Tibial artery (tissue), 4 donors: ENCODE measurements around the gene AATF.

Experiments used
- DNase-seq, 2 donors: peaks; one replicate each; pipeline ENCODE4 v3.0.0-alpha.2; 2019
- H3K27ac ChIP-seq, 2 donors: fragments of 200-600 bp; sonication (generic) in 1 of 2; 1 replicate in 1 of 2; 2 replicates in 1 of 2; pipeline ENCODE4 v1.5.1; 2018 to 2019; ENCODE audit warnings: mild to moderate bottlenecking in 1 of 2
- H3K27me3 ChIP-seq, 2 donors: fragments of 200-600 bp; sonication (generic) in 1 of 2; one replicate each; pipeline versions ENCODE4 v1.5.1 to v1.6.0; 2016 to 2019
- H3K36me3 ChIP-seq, 3 donors: fragments of 200-600 bp; sonication (generic) in 2 of 3; one replicate each; pipeline ENCODE4 v1.5.1; 2016 to 2019; ENCODE audit warnings: mild to moderate bottlenecking in 2 of 3
- H3K4me1 ChIP-seq, 4 donors: fragments of 200-600 bp; sonication (generic) in 2 of 4; 1 replicate in 3 of 4; 2 replicates in 1 of 4; pipeline ENCODE4 v1.5.1; 2016 to 2019
- H3K4me3 ChIP-seq, 2 donors: fragments of 200-600 bp; sonication (generic) in 1 of 2; 1 replicate in 1 of 2; 2 replicates in 1 of 2; pipeline ENCODE4 v1.5.1; 2018 to 2019; ENCODE audit warnings: mild to moderate bottlenecking in 2 of 2
- H3K9me3 ChIP-seq, 3 donors: fragments of 200-600 bp; sonication (generic) in 1 of 3; one replicate each; pipeline ENCODE4 v1.5.1; 2016 to 2019
- intact Hi-C: fragments of 100-400 bp; cut with DNase I; formaldehyde crosslinking; loops from one replicate; pipeline ENCODE4 v1.15.0; 2023; ENCODE audit warnings: low total_unique reads
- TF ChIP-seq, protein P1 (sequence below), 2 experiments: fragments of 200-600 bp in 1 of 2; fragments of 450-650 bp in 1 of 2; IDR thresholded peaks; one replicate each; pipeline ENCODE4 v1.5.1; 2017 to 2019; ENCODE audit warnings: antibody characterized with exemption in 2 of 2, mild to moderate bottlenecking in 1 of 2, moderate library complexity in 1 of 2

The AATF gene

GRCh38 chr17:37103231-37103630 is 154.5 kb downstream of the AATF start:
- intact Hi-C loops: no loop called here
- Histone ChIP-seq H3K36me3 (peaks cover 5 to 40% (median 6%) of the 10 kb centered on the region in 3 donors), H3K27me3 (no peaks in the 10 kb centered on the region), H3K4me3 (no peak overlapping the region), H3K4me1 (peaks cover 0 to 8% (median 0%) of the 10 kb centered on the region in 4 donors), H3K27ac (no peak overlapping the region), H3K9me3 (no peaks in the 10 kb centered on the region)
- no peak for DNase-seq
- TF ChIP-seq, protein P1, sequence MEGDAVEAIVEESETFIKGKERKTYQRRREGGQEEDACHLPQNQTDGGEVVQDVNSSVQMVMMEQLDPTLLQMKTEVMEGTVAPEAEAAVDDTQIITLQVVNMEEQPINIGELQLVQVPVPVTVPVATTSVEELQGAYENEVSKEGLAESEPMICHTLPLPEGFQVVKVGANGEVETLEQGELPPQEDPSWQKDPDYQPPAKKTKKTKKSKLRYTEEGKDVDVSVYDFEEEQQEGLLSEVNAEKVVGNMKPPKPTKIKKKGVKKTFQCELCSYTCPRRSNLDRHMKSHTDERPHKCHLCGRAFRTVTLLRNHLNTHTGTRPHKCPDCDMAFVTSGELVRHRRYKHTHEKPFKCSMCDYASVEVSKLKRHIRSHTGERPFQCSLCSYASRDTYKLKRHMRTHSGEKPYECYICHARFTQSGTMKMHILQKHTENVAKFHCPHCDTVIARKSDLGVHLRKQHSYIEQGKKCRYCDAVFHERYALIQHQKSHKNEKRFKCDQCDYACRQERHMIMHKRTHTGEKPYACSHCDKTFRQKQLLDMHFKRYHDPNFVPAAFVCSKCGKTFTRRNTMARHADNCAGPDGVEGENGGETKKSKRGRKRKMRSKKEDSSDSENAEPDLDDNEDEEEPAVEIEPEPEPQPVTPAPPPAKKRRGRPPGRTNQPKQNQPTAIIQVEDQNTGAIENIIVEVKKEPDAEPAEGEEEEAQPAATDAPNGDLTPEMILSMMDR (IDR thresholded peaks at IDR 0.05): no peak

- Histone ChIP-seq H3K4me1 (peaks cover 0 to 8% (median 0%) of the 10 kb centered on the region in 4 donors), H3K27me3 (no peaks in the 10 kb centered on the region), H3K4me3 (no peak overlapping the region), H3K27ac (no peak overlapping the region), H3K9me3 (no peaks in the 10 kb centered on the region), H3K36me3 (peaks cover 12 to 53% (median 16%) of the 10 kb centered on the region in 3 donors)
- TF ChIP-seq, protein P1 (IDR thresholded peaks at IDR 0.05): no peak
- DNase-seq: no peak
- intact Hi-C loops: no loop called here
Observed at GRCh38 chr17:37106049-37106448, 157.3 kb downstream of the AATF start.
